Smooth muscle cell of the brain vasculature (primary cell): ENCODE measurements around the gene DIP2C.

Source experiments
- DNase-seq: peaks from one replicate; pipeline ENCODE4 v3.0.0-alpha.2; 2012; ENCODE audit warnings: low read depth, low spot score

Gene DIP2C

GRCh38 chr10:393106-393745, 296.2 kb downstream of the DIP2C start:
- no peak for DNase-seq

- no peak for DNase-seq
Measured at GRCh38 chr10:392705-393037, 296.8 kb downstream of the DIP2C start.

GRCh38 chr10:391847-392704, 297.4 kb downstream of the DIP2C start:
- no peak for DNase-seq

GRCh38 chr10:391305-391704, 298.2 kb downstream of the DIP2C start:
- no peak for DNase-seq

GRCh38 chr10:390449-391100, 298.9 kb downstream of the DIP2C start:
- DNase-seq: no peak

GRCh38 chr10:389836-390448, 299.5 kb downstream of the DIP2C start:
- no peak for DNase-seq

- no peak for DNase-seq
Measured at GRCh38 chr10:389261-389790, 300.1 kb downstream of the DIP2C start.

GRCh38 chr10:388661-389045, 300.8 kb downstream of the DIP2C start:
- no peak for DNase-seq

- no peak for DNase-seq
Measured at GRCh38 chr10:387909-388660, 301.4 kb downstream of the DIP2C start.

GRCh38 chr10:387593-387891, 301.9 kb downstream of the DIP2C start:
- no peak for DNase-seq

GRCh38 chr10:386771-387592, 302.5 kb downstream of the DIP2C start:
- no peak for DNase-seq

- no peak for DNase-seq
Measured at GRCh38 chr10:385571-386300, 303.7 kb downstream of the DIP2C start.

- no peak for DNase-seq
Measured at GRCh38 chr10:384538-385305, 304.7 kb downstream of the DIP2C start.

- DNase-seq: no peak
Measured at GRCh38 chr10:383519-383918, 305.9 kb downstream of the DIP2C start.

GRCh38 chr10:381805-382204, 307.7 kb downstream of the DIP2C start:
- DNase-seq: no peak

- no peak for DNase-seq
Measured at GRCh38 chr10:381346-381745, 308.1 kb downstream of the DIP2C start.

GRCh38 chr10:380313-380940, 309.0 kb downstream of the DIP2C start:
- no peak for DNase-seq

GRCh38 chr10:378930-379704, 310.4 kb downstream of the DIP2C start:
- DNase-seq: no peak
